GM12891 (cell line): ENCODE data around the gene MAP1A.

Experiments used
- POLR2A ChIP-seq: IDR thresholded peaks from 2 replicates; pipeline ENCODE4 v1.6.1; 2011; ENCODE audit warnings: low read depth, low read length, control low read depth
- POLR2AphosphoS5 ChIP-seq: IDR thresholded peaks from 2 replicates; pipeline ENCODE4 v1.6.1; 2011; ENCODE audit warnings: low read depth, low read length, control low read depth
- POU2F2 ChIP-seq: IDR thresholded peaks from 2 replicates; pipeline ENCODE4 v1.6.1; 2011; ENCODE audit warnings: low read depth, mild to moderate bottlenecking, control low read depth, low read length, moderate library complexity

DNA sequence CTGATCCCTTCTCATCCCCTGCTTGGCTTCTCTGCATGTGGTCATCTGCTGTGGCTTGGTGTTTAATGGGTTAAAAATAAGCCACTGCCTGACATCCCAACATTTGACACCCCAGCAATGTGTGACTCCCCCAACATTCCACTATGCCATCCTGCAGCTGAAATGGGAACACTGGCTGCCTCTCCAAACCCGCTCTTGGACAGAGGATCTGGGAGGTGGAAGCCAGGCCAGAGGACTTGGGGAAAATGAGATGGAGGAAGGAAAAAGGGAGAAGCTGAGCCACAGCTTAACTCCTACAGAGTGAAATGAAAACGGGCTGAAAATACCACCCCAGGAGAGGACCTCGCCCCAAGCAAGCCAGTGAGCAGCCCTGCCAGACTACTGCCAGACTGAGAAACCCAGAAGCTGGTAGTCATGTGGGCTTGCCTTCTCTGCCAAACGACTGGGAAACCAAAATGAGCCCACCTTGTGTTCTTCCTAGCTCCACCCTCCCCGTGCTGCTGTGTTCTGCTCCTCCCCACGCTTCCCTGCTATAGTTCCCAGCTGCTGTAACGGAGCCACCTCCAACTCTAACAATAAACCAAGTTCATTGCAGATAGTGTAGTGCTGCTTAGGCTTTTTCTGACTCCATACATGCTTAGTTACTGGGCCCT is 13.7 kb downstream of the MAP1A start:
- TF ChIP-seq POLR2AphosphoS5 (no peak), POLR2A (no peak), POU2F2 (no peak)
